OCI-LY1 (cell line): ENCODE measurements around the gene EPM2AIP1.

Experiments
- H2AFZ ChIP-seq: fragments of 200-600 bp; sonication (generic), shearing (Covaris generic); 2 replicates; pipeline ENCODE4 v1.6.0; 2014; ENCODE audit warnings: antibody characterized with exemption, mild to moderate bottlenecking, low read length
- H3F3A ChIP-seq: fragments of 200-600 bp; sonication (generic), shearing (Covaris generic); 2 replicates; pipeline ENCODE4 v1.6.0; 2014; ENCODE audit warnings: mild to moderate bottlenecking, antibody characterized with exemption, low read length, moderate library complexity; ENCODE audit not compliant: insufficient read depth
- H3K27ac ChIP-seq: fragments of 200-600 bp; sonication (generic); 2 replicates; pipeline ENCODE4 v1.5.1; 2014; ENCODE audit warnings: low read length, mixed run types, mild to moderate bottlenecking, low read depth; ENCODE audit not compliant: poor library complexity, severe bottlenecking
- H3K27me3 ChIP-seq: fragments of 200-600 bp; sonication (generic); 2 replicates; pipeline ENCODE4 v1.6.0; 2014; ENCODE audit warnings: antibody characterized with exemption, mild to moderate bottlenecking, low read length, moderate library complexity; ENCODE audit not compliant: insufficient read depth
- H3K36me3 ChIP-seq: fragments of 200-600 bp; sonication (generic); 2 replicates; pipeline ENCODE4 v1.6.1; 2014; ENCODE audit warnings: mild to moderate bottlenecking, antibody characterized with exemption, low read length, moderate library complexity, mixed read lengths; ENCODE audit not compliant: insufficient read depth
- H3K4me1 ChIP-seq: fragments of 200-600 bp; sonication (generic); 2 replicates; pipeline ENCODE4 v1.5.1; 2014; ENCODE audit warnings: mild to moderate bottlenecking, low read length, moderate library complexity; ENCODE audit not compliant: insufficient read depth, severe bottlenecking
- H3K4me2 ChIP-seq: fragments of 200-600 bp; sonication (generic), shearing (Covaris generic); 2 replicates; pipeline ENCODE4 v1.6.1; 2014; ENCODE audit warnings: low read length
- H3K4me3 ChIP-seq: fragments of 200-600 bp; sonication (generic); 2 replicates; pipeline ENCODE4 v1.5.1; 2014; ENCODE audit warnings: low read length, low read depth, mild to moderate bottlenecking, mixed read lengths; ENCODE audit not compliant: poor library complexity, severe bottlenecking
- H3K79me2 ChIP-seq: fragments of 200-600 bp; shearing (Covaris generic); 2 replicates; pipeline ENCODE4 v1.6.1; 2016; ENCODE audit warnings: mixed run types, low read length, mixed read lengths; ENCODE audit not compliant: insufficient read depth
- H3K9ac ChIP-seq: fragments of 200-600 bp; sonication (generic), shearing (Covaris generic); 2 replicates; pipeline ENCODE4 v1.6.1; 2014; ENCODE audit warnings: mild to moderate bottlenecking, low read length, mixed read lengths
- H3K9me2 ChIP-seq: fragments of 200-600 bp; sonication (generic), shearing (Covaris generic); 2 replicates; pipeline ENCODE4 v1.6.1; 2014; ENCODE audit warnings: low read depth, mild to moderate bottlenecking, low read length, mixed read lengths
- H3K9me3 ChIP-seq: fragments of 200-600 bp; shearing (Covaris generic); 2 replicates; pipeline ENCODE4 v1.6.1; 2014; ENCODE audit warnings: low read length, mixed read lengths
- H4K20me1 ChIP-seq: fragments of 200-600 bp; sonication (generic), shearing (Covaris generic); 2 replicates; pipeline ENCODE4 v1.6.0; 2016; ENCODE audit warnings: mild to moderate bottlenecking, low read length; ENCODE audit not compliant: insufficient read depth
- EZH2 ChIP-seq: fragments of 200-600 bp; sonication (generic), shearing (Covaris generic); IDR thresholded peaks from 2 replicates; pipeline ENCODE4 v1.8.0; 2017; ENCODE audit warnings: borderline replicate concordance, mixed run types, mild to moderate bottlenecking, antibody characterized with exemption, low read length, moderate library complexity, mixed read lengths
- TF ChIP-seq, protein P1 (sequence below): fragments of 200-600 bp; sonication (generic), shearing (Covaris generic); IDR thresholded peaks from 2 replicates; pipeline ENCODE4 v1.5.1; 2017; ENCODE audit warnings: mild to moderate bottlenecking, antibody characterized with exemption, low read length, moderate library complexity, mixed read lengths

EPM2AIP1 gene

DNA sequence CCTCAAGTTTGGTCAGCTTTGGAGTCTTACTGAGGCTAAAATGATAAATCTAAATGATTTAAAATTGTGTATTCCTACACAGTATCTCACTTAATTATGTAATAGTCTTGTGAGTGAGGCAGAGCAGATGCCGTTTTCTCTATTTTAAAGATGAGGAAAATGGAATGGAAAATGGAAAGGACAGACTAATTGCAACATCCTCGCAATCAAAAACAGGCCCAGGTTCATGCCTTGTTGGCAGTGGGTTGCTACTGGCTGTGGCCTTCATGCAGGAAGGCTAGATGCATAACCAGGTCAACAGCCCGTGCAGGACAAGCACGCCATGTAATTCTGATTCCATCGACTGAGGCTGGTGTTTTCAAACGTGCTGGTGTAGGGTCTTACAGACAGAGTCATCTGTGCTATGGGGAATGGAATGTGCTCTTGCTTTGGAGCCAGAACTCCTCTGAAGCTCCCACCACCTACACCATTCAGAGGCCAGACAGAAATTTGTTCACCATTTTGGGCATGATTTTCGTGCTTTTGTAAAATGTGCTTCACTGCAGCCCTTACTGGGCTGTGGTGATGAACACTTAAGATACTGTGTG is 38.3 kb upstream of the EPM2AIP1 start:
- Histone ChIP-seq H3K27me3 (no peaks in the 10 kb centered on the region), H3K27ac (no peak overlapping the region), H3K9me2 (no peaks in the 10 kb centered on the region), H3K79me2 (no peaks in the 10 kb centered on the region), H3K9me3 (no peaks in the 10 kb centered on the region), H4K20me1 (no peaks in the 10 kb centered on the region), H3K4me3 (no peak overlapping the region), H3K4me1 (no peaks in the 10 kb centered on the region), H3K4me2 (no peak overlapping the region), H3F3A (no peaks in the 10 kb centered on the region), H2AFZ (no peak overlapping the region), H3K36me3 (peaks cover 99% of the 10 kb centered on the region), H3K9ac (no peak overlapping the region)
- TF ChIP-seq, protein P1, sequence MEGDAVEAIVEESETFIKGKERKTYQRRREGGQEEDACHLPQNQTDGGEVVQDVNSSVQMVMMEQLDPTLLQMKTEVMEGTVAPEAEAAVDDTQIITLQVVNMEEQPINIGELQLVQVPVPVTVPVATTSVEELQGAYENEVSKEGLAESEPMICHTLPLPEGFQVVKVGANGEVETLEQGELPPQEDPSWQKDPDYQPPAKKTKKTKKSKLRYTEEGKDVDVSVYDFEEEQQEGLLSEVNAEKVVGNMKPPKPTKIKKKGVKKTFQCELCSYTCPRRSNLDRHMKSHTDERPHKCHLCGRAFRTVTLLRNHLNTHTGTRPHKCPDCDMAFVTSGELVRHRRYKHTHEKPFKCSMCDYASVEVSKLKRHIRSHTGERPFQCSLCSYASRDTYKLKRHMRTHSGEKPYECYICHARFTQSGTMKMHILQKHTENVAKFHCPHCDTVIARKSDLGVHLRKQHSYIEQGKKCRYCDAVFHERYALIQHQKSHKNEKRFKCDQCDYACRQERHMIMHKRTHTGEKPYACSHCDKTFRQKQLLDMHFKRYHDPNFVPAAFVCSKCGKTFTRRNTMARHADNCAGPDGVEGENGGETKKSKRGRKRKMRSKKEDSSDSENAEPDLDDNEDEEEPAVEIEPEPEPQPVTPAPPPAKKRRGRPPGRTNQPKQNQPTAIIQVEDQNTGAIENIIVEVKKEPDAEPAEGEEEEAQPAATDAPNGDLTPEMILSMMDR = no peak
- no peak for TF ChIP-seq EZH2

DNA sequence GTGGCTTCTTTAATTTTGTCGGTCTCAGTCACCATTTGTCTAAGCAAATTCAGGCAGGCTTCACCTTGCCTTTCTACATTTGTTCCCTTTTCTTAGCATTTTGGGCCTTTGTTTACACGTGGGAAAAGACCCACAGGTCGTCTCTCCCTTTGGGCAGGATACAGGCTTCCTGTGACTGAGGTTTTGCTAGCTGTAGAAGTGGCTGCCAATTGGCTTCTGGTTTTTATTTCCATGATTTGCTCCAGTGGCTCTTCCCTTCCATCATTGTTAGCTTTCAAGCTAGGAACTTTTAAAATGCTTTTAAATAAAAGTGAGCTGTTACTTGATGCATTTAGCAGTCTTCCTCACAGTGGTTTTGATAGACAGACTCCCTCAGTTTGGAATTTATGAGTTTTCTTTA is 37.7 kb upstream of the EPM2AIP1 start:
- Histone ChIP-seq H3K9ac (no peak overlapping the region), H2AFZ (no peak overlapping the region), H3F3A (no peaks in the 10 kb centered on the region), H3K9me3 (no peaks in the 10 kb centered on the region), H3K27me3 (no peaks in the 10 kb centered on the region), H3K4me3 (no peak overlapping the region), H3K36me3 (peaks cover 99% of the 10 kb centered on the region), H3K27ac (no peak overlapping the region), H3K79me2 (no peaks in the 10 kb centered on the region), H3K9me2 (no peaks in the 10 kb centered on the region), H3K4me1 (no peaks in the 10 kb centered on the region), H4K20me1 (no peaks in the 10 kb centered on the region), H3K4me2 (no peak overlapping the region)
- TF ChIP-seq, protein P1 = no peak
- no peak for TF ChIP-seq EZH2

DNA sequence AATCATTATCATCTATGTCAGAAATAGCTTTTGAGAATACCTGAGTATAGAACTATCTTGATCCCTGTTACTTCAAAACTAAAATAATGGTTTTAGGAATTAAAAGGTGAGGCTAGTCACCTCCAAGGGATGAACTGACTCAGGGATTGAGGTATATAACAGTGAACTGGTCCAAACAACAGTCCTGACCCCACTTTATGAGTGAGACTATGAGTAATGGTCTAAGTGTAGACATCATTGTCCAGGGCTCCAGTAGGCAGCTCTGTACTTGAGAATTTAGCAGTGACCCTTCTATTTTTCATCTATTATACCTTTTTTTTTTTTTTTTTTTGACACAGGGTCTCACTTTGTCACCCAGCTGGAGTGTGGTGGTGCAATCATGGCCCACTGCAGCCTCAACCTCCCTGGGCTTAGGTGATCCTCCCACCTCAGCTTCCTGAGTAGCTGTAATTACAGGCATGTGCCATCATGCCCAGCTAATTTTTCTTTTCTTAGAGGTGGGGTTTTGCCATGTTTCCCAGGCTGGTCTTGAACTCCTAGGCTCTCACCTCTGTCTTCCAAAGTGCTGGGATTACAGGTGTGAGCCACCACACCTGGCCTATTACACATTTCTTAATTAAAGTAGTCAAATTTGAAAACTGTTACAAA is 36.7 kb upstream of the EPM2AIP1 start:
- H3K9me3 ChIP-seq = no peaks in the 10 kb centered on the region
- no peaks in the 10 kb centered on the region for H3K9me2 ChIP-seq
- TF ChIP-seq, protein P1 = no peak
- no peak for TF ChIP-seq EZH2
- no peak overlapping the region for H3K4me3 ChIP-seq
- no peak overlapping the region for H2AFZ ChIP-seq
- H4K20me1 ChIP-seq = no peaks in the 10 kb centered on the region
- no peak overlapping the region for H3K9ac ChIP-seq
- no peaks in the 10 kb centered on the region for H3F3A ChIP-seq
- no peaks in the 10 kb centered on the region for H3K79me2 ChIP-seq
- H3K4me2 ChIP-seq = no peak overlapping the region
- no peaks in the 10 kb centered on the region for H3K27me3 ChIP-seq
- H3K4me1 ChIP-seq = no peaks in the 10 kb centered on the region
- H3K27ac ChIP-seq = no peak overlapping the region
- peaks cover 93% of the 10 kb centered on the region for H3K36me3 ChIP-seq
